Right lobe of liver (tissue), 4 donors: ENCODE results near the gene CLTA.

ENCODE experiments used
- POLR2A ChIP-seq: fragments of 450-650 bp; IDR thresholded peaks from one replicate; pipeline ENCODE4 v1.6.1; 2017; ENCODE audit warnings: antibody characterized with exemption, mild to moderate bottlenecking
- TF ChIP-seq, protein P1 (sequence below), 4 donors: fragments of 200-600 bp in 3 of 4; fragments of 450-650 bp in 1 of 4; IDR thresholded peaks; one replicate each; pipeline versions ENCODE4 v1.5.1 to v1.8.0; 2016 to 2022; ENCODE audit warnings: antibody characterized with exemption in 4 of 4, mild to moderate bottlenecking in 2 of 4
- donor health status: DM: no; HTN: no; CAD: no.
- donor health status: DM: no; HTN: no; CAD: no.
- donor health status: DM: no; HTN: yes; CAD: no.

- TF ChIP-seq, protein P1, sequence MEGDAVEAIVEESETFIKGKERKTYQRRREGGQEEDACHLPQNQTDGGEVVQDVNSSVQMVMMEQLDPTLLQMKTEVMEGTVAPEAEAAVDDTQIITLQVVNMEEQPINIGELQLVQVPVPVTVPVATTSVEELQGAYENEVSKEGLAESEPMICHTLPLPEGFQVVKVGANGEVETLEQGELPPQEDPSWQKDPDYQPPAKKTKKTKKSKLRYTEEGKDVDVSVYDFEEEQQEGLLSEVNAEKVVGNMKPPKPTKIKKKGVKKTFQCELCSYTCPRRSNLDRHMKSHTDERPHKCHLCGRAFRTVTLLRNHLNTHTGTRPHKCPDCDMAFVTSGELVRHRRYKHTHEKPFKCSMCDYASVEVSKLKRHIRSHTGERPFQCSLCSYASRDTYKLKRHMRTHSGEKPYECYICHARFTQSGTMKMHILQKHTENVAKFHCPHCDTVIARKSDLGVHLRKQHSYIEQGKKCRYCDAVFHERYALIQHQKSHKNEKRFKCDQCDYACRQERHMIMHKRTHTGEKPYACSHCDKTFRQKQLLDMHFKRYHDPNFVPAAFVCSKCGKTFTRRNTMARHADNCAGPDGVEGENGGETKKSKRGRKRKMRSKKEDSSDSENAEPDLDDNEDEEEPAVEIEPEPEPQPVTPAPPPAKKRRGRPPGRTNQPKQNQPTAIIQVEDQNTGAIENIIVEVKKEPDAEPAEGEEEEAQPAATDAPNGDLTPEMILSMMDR (IDR thresholded peaks at IDR 0.05) = no peak
- TF ChIP-seq POLR2A = no peak
Observed at GRCh38 chr9:36173861-36174260, 16.9 kb upstream of the CLTA start.
